NCI-H2107 treated with DMSO at 0.1 percent for 48 hours (cell line): ENCODE data around the gene BTBD9.

Experiments
- DNase-seq: peaks from one replicate; lab custom pipeline; 2025; ENCODE audit not compliant: unreplicated experiment; lab: John Stamatoyannopoulos, UW

BTBD9 gene

GRCh38 chr6:38214159-38214558 is 425.6 kb downstream of the BTBD9 start:
- DNase-seq, result no peak

DNA sequence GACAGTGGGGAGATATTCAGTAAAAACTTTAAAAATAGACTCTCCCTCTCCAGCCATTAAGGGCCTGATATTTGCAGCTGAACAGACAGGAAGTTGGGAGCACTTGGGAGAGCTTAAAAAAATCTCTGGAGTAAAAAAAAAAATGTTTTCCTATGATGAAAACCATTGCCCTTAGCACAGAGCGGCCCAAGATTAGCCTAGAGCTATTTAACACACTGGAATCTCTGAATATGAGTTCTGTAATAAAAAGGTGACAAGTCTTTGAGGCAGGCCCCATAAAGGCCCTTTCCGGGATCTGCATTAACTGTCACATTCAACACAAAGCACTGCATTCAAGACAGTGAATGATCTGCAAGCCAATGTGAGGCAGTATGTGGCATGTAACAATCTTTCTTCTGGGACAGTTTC is 426.5 kb downstream of the BTBD9 start:
- DNase-seq, result no peak

DNA sequence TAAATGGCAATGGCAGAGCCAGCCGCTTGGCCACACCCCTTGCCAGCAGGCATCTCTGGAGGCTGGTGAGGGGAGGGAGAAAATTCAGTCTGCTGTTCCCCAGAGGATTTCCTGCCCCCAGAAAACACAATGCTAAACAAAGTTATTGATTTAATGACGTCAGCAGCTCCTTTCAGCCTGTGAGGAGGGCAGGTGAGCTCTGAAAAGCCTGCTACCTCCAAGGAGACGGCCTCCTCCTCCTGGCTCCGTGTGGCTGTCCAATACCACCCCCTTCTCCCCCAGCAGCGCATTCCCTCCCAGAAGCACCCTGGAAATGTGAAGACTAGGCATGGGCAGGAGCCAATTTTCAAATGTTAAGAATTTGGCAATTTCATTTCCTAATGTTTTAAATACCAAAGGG is 427.1 kb downstream of the BTBD9 start:
- DNase-seq, result peak; percentile 91

- no peak for DNase-seq
Measured at GRCh38 chr6:38212116-38212515, 427.6 kb downstream of the BTBD9 start.

DNA sequence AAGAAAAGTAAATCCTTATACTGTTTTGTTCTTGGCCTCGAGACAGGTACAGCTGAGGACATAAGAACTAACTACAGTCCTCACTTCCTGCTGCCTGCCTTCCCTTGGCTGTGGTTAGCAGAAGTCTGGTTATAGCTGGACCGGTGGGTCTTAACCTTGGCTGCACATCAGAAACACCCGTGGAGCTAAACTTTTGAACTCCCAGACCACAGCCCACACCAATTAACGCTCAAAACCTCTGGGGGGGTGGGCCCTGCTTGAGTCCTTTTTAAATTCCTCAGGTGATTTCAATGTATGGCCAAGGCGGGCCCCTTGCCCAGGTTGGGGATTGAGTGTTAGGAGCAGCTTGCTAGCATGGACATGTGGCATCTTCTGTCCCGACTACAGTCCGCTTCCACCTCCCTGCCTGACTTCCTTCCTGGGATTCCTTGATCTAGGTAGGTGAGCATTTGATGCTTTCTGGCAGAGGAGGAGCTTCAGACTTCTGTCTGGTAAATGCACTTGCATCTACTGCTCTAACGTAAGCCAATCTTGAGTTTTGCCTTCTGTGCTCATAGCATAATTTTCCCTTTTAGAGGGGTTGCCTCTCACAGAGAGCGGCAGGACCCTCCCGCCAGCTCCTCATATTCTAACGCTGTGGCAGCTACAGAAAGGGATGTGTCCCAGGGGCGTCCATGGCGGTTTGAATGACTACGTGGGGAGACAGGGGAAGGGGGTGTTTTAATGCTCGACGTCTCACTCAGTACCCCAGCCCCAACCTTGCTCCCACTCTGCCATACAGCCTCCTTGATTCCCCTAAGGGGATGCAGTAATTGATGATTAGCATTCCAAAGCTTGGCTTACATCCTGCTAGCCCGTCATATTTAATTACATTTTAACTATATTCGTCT is 430.1 kb downstream of the BTBD9 start:
- DNase-seq, result no peak

- no peak for DNase-seq
Measured at GRCh38 chr6:38208028-38208427, 431.7 kb downstream of the BTBD9 start.

DNA sequence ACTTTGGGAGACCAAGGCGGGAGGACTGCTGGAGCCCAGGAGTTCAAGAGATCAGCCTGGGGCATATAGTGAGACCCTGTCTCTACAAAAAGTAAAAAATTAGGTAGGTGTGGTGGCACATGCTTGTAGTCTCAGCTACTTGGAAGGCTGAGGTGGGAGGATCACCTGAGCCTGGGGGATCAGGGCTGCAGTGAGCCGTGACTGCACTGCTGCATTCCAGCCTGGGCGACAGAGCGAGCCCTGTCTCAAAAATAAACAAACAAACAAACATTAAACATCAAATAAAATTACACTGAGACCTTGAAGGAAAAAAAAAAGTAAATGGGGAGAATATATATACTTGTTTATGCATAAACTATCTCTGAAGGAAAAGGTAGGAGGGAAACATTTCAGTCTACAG is 432.4 kb downstream of the BTBD9 start:
- no peak for DNase-seq

DNA sequence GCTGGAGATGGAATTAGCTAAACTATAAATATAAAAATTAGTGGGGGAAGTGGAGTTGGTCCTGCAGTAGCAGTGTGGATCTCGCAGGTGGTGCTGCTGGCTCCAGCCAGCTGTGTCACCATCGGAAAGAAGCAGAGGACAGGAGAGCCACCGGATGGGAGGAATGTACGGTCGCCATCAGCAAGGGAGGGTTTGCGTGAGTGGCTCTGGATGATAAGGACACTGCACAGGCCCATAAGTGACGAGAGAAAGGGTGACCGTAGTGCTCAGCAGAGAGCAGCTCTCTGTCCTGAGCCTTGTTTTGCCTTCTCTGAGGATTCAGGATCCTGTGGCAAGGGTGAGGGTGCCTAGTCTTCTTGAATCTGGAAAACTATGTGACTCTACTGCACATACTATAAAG is 441.5 kb downstream of the BTBD9 start:
- DNase-seq, result no peak

DNA sequence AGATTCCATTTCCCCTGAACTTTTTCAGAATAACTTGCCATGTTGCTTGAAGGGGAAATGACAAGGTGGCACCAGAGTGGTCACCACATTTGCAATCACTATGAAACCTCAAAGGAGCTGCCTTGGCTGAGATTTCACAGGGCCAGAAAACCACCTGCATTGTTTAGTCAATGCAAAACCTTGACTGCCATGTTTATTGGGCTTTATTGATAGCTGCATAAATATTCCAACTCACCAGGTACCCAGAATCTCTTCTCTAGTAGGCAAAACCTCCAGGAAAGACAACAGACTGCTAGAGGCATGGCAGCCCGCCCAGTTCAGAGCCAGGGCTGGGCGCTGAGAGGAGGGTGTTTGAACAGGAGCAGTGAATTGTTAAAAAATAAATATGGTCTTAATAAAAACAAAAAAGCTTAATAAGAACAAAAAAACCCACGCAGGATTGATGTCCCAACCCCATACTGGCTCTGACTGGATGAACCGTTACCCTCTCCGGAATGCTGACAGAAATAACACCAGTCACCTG is 444.6 kb downstream of the BTBD9 start:
- no peak for DNase-seq

GRCh38 chr6:38194589-38194988 is 445.1 kb downstream of the BTBD9 start:
- no peak for DNase-seq

GRCh38 chr6:38194282-38194572 is 445.5 kb downstream of the BTBD9 start:
- DNase-seq, result no peak

- DNase-seq, result no peak
Measured at GRCh38 chr6:38193481-38194281, 446.0 kb downstream of the BTBD9 start.

- no peak for DNase-seq
Measured at GRCh38 chr6:38193051-38193450, 446.7 kb downstream of the BTBD9 start.

DNA sequence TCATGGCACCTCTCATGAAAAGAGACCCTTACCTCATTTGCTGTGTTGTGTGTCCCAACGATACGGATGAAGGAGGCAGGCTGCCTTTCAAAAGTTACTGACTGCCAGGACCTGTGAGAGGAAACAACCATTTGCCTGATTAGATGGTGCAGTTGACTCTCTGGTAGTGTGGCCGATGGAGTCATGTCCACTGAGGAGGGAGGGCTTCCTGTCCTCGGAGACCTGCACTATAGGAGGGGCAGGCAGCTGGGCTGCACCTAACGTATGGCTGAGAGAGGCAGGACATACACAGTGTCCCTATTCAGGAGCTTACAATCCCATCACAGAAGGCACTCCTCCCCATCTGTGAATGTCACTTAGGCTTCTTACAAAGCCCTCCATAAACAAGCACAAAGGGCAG is 447.2 kb downstream of the BTBD9 start:
- no peak for DNase-seq

GRCh38 chr6:38192011-38192410 is 447.7 kb downstream of the BTBD9 start:
- no peak for DNase-seq

- DNase-seq, result no peak
Measured at GRCh38 chr6:38191418-38191817, 448.3 kb downstream of the BTBD9 start.

- DNase-seq, result no peak
Measured at GRCh38 chr6:38188677-38189335, 450.9 kb downstream of the BTBD9 start.

- no peak for DNase-seq
Measured at GRCh38 chr6:38187811-38188590, 451.7 kb downstream of the BTBD9 start.

GRCh38 chr6:38187325-38187724 is 452.4 kb downstream of the BTBD9 start:
- no peak for DNase-seq

DNA sequence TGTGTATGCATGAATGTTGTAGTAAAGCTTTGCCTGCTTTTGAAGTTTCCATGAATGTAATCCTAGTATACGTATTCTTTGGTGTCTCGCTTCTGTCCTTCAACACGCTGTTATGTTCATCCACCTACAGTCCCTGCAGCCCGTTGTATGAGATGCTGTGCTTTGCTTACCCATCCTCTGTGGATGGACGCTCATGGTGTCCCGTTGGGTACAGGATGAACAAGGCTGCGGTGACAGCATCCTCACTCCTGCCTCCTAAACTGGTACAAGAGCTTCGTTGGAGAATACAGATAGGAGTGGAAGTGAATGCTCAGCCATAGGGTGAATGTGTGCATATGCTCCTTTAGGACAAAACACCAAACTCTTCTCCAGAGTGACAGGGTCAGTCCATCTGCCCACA is 454.0 kb downstream of the BTBD9 start:
- no peak for DNase-seq

- DNase-seq, result no peak
Measured at GRCh38 chr6:38185244-38185643, 454.5 kb downstream of the BTBD9 start.
